ENCODE results near the gene PTPN1.
"Not testable (repeated sequence)": the region's sequence is repeated elsewhere in the genome, so short reads cannot be mapped to it uniquely, and the experiment has no call there.

PTPN1 gene

DNA sequence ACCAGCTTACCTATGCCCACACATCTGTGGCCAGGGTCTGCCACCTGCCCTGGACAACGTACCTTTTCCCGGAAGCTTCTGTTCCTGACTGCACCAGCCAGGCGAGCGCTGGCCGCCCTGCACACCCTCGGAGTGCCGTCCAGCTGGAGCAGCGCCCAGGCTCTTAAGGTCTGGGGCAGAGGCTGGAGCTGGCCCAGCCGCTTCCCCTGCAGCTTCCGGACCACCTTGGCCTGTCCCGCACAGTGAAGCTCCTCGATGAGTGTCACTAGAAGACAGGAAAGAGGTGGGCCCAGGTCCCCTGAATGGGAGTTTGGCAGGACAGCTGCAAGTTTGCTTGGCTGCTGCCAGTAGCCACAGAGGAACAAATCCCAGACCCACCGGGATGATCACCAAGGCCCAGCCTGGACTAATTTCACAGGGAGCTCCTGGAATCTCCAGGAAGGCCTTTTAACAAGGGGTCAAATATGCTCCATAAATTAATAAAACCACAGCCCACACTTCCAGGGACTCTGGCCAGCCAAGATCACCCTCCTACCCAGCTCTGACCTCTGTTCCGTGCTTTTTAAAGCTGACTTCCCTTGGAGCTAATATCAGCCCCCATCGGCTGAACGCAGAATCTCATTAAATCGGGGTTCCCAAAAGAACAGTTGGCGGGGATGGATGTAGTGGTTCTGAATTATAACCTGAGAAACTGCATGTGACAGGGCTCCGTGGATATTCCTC, 82.3 kb downstream of the PTPN1 start:
- DNase-seq (ENCODE audit: low read depth), result no peak

DNA sequence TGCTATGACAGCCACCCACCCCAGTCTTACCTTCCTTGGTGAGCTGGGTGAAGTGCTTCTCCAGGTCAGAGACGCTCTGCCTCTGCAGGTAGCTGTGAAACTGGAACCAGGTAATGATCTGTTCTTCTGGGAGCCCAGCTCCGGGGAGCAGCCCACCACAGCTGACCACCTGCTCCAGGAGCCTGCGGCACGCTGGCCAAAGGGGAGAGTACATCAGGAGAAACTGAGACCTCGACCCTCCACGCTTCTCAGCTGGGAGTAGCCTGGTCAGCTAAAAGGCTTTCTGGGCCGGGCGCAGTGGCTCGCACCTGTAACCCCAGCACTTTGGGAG, 82.8 kb downstream of the PTPN1 start:
- no peak for DNase-seq (ENCODE audit: low read depth)

DNA sequence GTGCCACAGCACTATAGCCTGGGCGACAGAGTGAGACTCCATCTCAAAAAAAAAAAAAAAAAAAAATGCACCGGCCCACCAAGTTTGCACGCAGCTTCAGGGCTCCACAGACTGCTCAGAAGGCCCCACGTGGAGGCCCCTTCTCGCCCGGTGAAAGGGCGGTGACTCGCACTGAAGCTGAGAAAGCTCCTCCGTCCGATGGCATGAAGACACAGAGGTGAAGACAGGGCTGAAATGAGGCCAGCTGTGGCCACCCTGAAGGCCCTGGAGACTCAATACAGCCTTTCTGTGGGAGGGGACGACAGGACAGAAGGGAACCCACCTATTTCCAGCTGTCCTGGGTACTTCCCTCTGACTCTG, 84.0 kb downstream of the PTPN1 start:
- no peak for DNase-seq (ENCODE audit: low read depth)

DNA sequence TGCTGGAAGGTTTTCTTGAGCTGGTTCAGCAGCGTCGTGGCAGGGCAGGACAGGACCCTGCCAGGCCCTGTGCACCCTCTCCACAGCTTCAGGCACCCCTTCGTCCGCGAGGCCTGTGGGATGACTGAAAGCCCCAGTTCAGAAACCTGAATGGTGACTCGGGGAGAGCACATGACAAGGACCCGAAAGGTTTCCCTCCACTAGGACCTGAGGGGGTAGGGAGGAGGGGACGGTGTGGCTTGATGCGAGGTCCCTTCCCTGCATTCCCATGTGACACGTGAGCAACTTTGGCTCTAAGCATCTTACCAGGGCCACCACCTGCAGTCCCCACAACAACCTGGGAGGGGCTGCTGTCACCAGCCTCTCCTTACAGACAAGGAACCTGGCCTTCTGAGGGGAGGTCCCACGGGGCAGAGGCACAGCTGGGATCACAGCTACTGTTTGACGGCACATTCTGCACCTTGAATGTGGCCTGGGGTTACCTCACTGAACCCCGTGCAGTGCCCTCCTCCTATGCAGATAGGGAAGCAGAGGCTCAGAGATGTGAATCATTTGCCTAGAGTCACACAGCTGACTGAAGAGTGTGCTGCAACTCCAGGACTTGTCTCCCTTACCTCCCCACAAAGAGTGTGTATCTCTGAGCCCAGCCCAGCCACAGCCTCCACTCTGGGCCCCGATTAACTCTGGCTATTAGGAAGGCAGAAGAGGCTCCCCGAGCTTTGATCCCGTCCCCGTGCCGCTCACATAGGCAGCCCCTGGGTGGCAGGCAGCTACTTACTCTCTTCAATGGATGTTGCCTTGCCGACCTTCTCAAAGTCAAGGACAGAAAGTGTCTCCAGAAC, 84.6 kb downstream of the PTPN1 start:
- no peak for DNase-seq (ENCODE audit: low read depth)

DNA sequence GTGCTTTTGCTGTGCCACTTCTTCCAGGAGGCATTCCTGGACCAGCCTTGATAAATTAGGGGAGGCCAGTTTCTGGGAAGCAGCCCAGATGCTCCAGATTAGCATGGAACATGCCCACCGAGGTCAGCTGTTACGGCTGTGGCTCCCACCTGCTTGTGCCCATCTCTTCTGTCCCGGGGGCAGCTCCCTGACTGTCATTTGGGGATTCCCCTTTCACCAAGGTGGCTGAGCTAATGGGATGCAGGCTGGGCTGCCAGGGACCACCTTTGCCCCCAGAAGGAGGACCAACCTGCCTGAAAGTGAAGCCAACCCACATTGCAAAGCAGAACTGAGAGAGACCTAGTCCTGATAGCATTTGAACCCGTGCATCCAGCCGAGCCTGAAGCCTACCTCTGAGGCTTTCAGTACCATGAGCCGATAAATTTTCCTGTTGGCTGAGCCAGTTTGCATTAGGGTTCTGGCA, 85.3 kb downstream of the PTPN1 start:
- DNase-seq (ENCODE audit: low read depth), result no peak

DNA sequence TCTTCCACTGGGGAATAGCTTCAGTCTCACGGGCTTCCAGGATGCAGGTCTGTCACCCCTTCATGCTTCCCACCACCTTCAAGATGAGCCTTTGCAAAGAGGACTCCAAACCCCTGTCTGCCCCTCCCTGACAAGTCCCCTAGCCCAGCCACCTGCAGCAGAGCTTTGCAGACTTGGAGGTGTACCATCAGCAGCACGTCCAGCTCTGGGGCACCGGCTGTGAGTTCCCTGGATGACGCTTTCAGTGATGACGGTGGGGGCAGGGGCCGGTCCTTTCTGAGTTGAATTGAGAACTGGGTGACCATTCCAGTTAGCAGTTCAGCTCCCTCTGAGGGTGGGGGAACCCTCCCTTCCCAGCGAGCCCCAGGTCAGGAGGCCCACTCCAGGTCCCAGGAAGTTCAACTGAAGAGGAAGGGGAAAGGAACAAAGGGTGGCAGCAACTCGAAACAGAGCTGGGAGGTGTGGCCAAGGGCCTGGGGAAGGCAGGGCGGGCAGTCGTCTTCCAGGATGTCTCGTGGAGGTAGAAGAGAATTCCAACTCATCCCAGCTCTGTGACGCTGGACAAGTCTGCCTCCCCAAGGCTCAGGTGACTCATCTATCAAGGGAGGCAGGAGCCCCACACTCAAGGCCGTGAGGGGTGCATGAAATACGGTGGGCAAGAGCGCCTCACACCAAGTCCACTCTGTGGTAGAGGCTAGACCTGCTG, 86.0 kb downstream of the PTPN1 start:
- no peak for DNase-seq (ENCODE audit: low read depth)

DNA sequence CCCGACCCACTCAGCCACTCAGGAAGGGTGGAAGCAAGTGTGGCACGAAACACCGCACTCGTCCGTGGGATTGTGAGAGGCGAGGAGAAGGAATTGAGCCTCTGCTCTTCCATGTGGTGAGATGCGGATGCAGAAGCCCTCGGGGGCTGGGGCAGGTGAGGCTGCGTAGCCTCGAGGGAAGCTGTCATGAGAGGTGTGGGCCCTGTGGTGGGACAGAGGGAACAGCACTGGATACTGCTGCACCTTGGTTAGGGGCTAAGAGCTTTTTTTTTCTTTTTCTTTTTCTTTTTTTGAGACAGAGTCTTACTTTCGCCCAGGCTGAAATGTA, 86.5 kb downstream of the PTPN1 start:
- DNase-seq (ENCODE audit: low read depth), result no peak

DNA sequence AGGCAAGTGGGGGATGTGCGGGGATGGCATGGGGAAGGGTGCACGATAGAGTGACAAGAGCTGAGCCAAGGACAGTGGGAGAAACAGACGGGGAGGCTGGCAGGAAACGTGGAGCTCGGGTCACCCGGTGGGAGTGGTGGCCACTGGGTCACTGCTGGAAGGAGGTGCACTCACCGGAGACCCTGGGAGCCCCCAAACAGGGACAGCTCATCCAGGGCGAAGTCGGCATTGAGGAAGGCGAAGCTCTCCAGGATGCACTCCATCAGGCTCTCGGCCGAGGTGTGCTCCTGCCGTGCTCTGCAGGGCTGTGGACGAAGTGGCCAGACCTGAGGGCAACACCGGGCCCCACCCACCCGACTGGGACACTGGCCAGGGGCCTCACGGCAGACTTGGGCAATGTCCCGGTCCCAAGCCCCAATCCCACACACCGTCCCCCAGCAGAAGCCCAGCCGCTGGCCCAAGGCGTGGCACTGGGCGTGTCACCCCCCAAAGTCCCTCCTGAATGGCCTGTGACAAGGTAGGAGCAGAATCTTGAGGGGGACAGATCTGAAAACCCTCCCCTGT, 87.3 kb downstream of the PTPN1 start:
- DNase-seq (ENCODE audit: low read depth), result no peak

DNA sequence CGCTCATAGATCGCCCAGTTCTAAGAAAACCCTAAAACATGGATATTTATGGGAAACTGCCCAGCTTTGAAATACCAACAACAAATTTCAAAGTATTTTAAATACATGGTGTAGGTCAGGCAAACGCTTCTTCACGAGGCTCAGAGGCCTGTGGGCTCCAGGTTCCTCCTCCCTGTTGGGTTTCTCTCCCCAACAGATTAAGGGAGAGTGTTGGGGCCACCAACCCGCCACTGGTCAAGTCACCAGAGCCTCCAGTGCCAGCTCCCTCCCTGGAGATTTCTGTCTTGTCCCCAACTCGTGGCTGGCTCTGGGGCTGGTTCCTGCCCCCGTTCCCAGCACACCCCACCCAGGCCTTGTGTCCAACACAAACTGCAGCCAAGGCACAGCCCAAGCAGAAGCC, 87.9 kb downstream of the PTPN1 start:
- DNase-seq (ENCODE audit: low read depth), result no peak

DNA sequence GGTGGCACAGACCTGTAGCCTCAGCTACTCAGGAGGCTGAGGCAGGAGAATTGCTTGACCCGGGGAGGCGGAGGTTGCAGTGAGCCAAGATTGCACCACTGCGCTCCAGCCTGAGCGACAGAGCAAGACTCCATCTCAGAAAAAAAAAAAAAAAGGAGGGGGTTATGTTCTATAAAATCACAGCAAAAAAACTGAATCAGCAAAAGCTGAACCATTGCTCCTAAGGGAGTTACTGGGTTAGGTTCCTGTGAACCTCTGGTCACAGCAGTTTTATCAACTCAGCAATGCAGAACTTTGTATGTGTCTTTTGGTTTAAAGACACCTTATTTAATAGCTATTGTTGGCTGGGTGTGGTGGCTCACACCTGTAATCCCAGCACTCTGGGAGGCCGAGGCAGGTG, 88.6 kb downstream of the PTPN1 start:
- not testable (repeated sequence) for DNase-seq (ENCODE audit: low read depth)

DNA sequence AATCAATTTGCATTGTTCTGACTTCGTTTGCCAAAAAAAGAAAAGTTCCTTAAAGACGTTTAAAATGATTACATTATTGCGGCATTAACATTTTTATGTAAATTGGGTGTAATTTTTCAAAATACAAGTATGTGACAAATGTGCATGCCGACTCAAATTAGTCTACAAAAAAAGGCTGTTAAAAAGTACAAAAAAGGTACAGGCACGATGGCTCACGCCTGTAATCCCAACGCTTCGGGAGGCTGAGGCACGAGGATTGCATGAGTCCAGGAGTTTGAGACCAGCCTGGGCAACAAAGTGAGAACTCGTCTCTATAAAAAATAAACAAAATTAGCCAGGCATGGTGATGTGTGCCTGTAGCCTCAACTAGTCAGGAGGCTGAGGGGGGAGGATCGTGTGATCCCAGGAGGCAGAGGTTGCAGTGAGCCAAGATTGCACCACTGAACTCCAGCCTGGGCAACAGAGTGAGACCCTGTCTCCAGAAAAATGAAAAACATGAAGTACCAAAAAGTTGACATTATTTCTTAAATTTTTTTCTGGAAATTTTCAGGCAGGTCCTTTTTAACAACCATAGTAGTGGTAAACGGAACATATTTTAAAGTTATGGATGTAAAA, 90.2 kb downstream of the PTPN1 start:
- no peak for DNase-seq (ENCODE audit: low read depth)

DNA sequence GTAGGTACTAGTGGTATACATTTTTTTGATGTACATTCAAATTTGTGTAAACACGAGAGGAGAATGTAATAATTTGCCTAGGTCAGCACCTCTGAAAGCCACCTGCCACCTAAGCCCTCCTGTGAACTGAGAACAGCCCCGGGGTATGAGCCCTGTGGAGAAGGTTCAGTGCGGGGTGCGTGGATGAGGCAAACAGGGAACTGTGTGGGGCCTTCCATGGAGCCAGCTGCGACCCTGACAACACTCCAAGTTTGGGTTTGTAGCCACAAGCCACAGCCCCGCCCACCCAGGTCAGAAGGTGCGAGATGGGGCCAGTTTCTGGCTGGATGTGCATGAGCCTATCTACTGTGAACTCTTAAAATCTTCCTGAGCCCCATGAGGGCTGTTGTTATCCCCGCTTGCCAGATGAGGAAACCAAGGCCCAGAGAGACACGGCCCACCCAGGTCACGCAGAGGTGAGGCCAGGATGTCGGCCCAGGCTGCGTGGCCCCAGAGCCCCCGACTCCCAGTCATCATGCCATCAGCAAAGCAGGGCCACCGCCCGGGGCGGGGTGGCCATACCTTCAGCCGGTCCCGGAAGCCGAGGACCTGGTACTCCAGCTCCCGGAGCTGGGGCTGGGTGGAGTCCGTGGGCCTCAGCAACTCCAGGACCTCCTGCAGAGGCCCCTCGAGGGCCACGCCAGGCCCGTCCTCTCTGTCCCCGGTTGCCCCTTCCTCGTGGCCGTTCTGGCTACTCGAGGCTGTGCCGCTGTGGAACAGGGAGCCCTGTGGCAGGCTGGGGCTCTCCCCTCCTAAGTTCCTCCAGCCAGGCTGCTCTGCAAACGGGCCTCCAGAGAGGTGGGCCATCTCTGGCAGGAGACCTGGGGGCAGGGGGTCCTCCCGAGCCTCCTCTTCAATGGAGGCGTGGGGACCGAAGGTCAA, 91.6 kb downstream of the PTPN1 start:
- DNase-seq (ENCODE audit: low read depth), result no peak

DNA sequence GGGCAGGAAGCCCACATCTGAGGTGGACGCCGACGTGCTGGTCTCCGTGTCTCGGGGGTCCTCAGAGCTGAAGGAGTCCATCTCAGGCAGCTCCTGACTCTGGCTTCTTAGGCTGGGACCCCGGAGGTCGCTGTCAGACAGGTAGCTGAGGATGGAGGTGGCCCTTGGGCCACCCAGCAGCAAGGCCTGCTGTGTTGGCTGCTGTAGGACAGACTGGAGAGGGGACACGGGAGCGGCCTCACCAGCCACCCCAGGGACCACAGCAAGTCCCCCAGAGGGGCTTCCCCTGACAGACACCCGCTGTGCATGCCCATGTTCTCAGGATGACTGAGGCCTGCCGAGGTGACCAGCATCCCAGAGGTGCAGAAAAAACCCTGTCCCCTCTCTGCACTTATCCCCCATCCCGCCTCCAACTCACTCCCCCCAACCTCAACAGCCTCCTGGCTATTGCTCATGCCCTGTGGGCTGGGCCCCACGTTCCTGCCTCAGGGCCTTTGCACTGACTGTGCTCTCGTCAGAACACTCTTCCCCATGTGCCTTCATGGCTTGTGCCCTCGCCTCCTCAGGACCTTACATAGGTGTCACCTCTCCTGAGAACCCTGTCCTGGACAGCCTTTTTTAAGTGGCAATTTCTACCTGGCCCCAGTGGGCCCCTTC, 92.4 kb downstream of the PTPN1 start:
- DNase-seq (ENCODE audit: low read depth), result no peak

DNA sequence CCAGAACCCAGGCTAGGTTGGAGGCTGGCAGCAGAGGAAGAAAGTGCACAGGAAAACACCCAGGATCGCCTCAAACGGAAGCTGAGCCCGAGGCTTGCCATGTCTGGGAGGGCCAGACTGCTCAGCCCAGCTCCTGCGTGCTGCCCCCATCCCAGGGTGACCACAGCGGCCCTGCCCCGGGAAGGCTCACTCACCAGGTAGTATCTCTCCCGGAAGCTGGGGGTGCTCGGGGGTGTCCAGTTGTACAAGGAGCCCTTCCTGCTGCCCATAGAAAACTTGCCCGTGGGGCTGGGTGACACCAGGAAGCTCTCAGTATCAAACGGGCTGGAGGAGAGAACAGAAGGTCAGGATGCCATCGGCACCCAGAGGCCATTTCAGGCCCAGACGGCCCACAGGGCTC, 94.3 kb downstream of the PTPN1 start:
- no peak for DNase-seq (ENCODE audit: low read depth)

DNA sequence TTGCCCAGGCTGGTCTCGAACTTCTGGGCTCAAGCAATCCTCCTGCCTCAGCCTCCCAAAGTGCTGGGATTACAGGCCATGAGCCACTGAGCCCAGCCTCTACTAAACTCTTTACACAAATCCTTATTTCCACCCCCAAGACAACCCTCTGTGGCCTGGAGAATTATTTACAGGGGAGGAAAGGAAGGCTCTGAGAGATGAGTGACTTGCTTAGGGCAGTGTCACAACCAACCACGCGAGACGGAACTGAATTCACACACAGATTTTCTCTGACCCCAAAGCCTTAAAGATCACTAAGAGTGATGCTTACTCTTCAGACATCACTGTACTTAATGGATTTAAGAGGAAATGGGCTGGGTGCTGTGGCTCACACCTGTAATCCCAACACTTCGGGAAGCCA, 95.0 kb downstream of the PTPN1 start:
- DNase-seq (ENCODE audit: low read depth), result no peak

DNA sequence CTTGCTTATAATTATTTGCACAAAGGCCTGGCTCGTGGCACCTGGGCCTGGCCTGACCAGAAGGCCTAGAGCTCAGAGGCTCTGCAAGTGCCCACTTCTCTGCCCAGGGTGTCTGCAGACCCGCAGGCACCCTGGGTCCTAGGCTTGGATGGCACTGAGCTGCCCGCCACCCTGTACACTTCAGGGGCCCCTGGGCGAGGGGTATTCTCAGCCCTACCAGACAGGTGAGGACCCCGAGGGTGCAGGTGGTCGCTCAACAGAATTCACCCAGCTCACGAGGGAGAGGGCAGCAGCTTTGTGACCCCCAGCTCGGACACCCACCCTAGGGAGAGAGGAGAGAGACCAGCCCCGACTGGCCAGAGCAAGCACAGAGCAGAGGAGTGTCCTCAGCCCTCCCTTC, 97.3 kb downstream of the PTPN1 start:
- DNase-seq (ENCODE audit: low read depth), result no peak

DNA sequence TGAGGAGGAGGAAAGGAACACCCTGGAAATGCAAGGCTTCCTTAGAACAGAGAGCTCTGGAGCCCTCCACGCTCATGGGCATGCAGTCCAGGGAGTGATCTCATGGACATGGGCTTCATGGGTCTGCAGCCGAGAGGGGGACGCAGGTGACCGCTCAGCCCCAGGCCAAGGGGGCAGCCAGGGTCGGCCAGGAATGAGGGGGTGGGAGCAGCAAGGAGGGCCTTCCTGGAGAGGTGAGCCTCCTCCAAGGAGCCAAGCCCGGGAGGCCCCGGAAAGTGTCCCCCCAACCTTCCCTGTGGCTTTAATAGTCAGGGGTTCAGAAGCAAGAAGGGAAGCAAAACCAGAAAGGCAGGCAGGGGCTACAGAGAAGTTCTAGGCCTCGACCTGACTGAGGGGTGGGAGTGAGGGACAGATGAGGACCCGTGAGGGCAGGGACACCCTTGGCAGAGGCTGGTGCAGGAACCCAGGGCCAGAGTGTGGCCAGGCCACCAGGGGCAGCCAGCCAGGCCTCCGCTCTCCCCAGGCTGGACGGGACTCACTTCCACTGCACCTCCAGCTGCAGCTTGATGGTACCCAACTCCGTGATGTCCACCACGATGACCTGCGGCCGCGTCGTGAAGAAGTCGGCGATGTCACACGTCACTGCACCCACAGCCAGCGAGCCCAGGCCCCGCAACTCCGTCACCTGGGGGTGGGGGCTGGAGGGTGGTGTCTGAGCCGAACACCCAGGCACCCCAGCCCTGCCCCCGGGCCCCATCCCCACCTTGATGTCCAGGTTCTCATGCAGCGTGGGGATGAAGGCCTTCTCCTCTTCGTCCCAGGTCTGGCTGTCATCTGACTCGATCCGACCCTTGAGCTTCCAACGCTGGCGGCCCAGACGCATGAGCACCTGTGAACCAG, 97.9 kb downstream of the PTPN1 start:
- no peak for DNase-seq (ENCODE audit: low read depth)

DNA sequence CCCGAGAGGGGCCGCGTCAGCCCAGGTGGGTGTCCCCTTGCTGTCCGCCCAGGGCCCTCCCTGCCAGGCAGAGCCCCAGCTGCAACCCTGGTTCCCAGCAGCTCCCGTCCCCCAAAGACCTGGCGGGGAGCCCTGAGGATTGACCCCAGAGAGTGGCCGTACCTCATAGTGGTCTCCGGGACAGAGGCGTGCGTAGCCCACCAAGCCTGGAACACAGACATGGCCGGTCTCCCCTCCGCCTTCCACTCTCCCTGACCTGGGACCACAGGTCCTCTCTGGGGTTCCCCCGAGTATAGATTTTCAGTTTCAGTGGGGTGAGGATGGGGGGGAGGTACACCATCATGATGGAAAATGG, 98.5 kb downstream of the PTPN1 start:
- DNase-seq (ENCODE audit: low read depth), result no peak

DNA sequence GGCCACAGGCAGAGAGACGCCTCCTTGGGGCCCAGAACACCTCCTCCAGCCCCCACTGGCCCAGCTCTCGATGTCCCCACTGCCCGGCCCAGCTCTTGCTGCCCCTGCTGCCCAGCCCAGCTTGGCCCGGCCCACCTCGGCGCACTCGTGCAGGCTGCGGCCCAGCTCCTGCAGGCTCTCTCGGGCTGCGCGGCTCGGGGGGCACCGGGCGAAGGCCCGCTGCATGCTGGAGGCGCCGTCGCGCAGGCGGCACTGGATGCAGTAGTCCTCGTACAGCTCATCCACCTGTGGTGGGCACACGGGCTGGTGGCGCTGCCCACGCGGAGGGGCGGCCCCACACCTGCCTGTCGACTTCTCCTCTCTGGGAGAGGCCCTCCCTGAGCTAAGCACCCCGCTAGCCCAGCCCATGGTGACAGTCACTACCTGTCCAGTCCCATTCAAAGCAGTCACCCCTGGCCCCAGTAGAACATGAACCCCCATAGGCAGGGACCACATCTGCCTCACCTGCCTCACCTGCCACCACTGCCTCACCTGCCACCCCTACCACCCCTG, 99.3 kb downstream of the PTPN1 start:
- DNase-seq (ENCODE audit: low read depth), result no peak

All from activated T-helper 9 cell treated with anti-CD3 and anti-CD28 coated beads, Interleukin-2, amount 50 U/mL, for 16 hours (primary cell).